UCSD-AML1 (cell line): Measurements from ENCODE around the gene SLC7A4.

Source experiments
- DNase-seq: peaks from one replicate; lab custom pipeline; 2025; ENCODE audit not compliant: unreplicated experiment; lab: John Stamatoyannopoulos, UW

The SLC7A4 gene

DNA sequence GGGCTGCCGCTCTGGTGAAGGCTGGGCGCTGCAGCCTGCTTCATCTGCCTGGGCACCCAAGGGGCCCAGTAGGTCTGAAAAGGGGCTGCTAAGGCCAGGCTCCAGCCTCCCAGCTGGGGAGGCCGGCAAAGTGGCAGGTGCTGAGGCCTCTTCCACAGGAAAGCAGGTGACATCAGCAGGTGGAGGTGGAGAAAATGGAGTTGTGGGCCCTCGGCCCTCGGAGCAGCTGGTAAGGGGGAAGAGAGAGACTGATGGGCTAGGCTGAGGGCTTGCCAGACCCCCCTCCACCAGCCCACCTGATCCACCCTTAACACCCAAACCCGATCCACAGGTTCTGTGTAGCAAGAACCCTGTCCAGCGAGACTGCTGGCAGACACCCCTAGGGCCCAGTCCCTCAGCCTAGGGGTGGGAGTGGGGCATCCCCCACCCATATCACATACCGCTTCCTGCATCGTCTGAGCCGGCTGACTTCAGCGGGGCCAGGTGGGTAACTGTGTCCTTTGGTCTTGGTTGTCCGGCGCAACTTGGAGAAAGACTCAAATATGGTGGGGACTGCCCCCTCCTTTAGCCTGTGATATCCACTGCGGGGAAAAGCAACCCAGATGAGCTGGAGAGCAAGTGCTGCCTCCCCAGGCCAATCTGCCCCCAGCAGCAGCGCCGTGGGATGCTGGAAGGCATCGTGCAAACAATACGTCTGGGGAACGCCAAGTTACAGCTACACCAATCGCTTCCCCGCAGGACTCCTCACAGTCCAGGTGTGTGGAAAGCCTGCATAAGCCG lies 32.0 kb downstream of the SLC7A4 start:
- DNase-seq = no peak

GRCh38 chr22:20999350-21000206 lies 32.8 kb downstream of the SLC7A4 start:
- DNase-seq = no peak

- no peak for DNase-seq
These were observed 33.7 kb downstream of the SLC7A4 start for GRCh38 chr22:20998411-20999336.

- DNase-seq = no peak
These were observed 34.7 kb downstream of the SLC7A4 start for GRCh38 chr22:20997536-20998257.

DNA sequence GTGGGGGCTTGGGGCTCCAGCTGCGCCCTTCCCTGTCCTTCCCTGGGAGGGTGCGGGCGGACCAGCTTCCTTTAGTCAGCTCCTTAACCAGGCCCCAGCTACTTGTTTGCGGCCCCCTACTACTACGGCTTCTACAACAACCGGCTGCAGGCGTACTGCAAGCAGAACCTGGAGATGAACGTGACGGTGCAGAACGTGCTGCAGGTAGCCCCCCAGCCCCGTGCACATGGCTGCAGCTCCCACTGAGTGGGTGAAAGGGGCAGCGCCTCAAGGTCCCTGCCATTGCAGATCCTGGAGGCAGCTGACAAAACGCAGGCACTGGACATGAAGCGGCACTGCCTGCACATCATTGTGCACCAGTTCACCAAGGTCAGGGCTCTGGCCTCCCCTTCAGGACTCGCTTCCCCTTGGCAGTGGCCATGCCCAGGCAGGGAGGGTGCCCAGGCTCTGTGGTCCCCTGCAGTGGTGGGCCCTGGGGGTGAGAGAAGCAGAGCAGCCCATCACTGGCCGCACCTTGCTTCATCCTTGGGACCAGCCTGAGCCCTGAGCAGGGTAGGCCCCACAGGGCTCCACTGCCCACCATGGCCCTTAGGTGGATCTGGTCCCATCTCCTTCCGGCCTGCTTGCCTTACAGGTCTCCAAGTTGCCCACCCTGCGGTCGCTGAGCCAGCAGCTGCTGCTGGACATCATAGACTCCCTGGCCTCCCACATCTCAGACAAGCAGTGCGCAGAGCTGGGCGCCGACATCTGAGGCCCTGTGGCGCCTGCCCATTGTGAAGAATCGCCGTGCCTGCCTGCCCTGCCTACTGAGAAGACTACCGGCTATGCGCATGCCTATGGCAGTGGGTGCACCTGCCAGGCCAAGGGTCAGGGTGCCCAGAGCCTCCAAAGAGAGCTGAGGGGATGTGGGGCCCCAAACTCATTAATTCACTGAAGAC lies 35.5 kb downstream of the SLC7A4 start:
- DNase-seq = no peak

DNA sequence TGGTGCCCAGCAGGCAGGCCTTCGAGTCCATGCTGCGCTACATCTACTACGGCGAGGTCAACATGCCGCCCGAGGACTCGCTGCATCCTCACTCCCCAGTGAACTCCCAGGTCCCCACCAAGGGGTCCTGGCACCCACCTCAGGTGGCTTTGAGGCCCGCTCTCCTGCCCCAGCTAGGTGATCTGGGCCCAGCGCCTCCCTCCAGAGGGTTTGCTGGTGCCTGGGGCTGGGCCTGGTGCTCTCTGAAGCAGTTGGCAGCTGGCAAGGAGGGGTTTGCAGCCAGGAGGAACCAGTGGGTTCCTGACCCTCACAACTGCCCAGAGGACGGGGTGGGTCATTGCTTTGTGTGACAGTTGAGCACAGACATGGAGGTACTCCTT lies 36.3 kb downstream of the SLC7A4 start:
- no peak for DNase-seq

DNA sequence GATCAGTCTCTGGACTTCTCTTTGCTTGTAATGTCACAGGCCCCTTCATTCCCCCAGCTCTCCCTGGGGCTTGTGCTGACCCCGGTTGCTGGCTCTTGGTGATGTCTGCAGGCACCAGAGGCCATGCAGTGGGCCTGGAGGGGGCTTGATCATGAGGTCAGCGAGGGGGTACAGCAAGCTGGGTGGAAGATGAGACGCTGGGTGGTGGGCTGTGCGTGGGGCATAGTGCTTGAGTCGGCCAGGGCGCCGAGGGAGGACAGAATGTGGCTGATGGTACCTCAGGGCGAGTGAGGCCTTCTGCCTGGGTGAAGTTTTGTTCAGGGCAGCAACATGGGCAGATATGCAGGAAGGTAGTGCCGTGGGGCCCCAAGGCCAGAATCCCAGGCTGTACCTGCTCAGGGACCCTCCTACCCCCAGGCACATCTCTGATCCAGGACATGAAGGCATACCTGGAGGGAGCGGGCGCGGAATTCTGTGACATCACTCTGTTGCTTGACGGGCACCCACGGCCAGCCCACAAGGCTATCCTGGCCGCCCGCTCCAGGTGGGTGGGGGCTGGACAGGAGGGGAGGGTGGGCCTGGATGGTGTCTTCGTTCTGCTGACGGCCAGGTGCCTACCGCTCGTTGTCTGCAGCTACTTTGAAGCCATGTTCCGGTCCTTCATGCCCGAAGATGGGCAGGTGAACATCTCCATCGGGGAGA lies 36.9 kb downstream of the SLC7A4 start:
- no peak for DNase-seq

DNA sequence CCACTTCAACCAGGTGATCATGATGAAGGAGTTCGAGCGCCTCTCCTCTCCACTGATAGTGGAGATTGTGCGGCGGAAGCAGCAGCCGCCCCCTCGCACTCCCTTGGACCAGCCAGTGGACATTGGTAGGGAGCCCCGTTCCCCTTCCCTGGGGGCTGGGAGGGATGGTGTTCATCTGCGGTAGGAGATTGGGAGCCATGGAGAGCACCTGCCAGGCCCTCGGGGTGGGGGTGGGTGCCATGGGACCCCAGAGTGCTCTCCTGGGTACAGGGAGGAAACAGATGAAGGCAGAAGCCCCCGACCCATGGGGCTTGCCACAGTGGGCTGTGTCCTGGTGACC lies 37.5 kb downstream of the SLC7A4 start:
- no peak for DNase-seq

GRCh38 chr22:20994128-20994901 lies 38.0 kb downstream of the SLC7A4 start:
- no peak for DNase-seq

DNA sequence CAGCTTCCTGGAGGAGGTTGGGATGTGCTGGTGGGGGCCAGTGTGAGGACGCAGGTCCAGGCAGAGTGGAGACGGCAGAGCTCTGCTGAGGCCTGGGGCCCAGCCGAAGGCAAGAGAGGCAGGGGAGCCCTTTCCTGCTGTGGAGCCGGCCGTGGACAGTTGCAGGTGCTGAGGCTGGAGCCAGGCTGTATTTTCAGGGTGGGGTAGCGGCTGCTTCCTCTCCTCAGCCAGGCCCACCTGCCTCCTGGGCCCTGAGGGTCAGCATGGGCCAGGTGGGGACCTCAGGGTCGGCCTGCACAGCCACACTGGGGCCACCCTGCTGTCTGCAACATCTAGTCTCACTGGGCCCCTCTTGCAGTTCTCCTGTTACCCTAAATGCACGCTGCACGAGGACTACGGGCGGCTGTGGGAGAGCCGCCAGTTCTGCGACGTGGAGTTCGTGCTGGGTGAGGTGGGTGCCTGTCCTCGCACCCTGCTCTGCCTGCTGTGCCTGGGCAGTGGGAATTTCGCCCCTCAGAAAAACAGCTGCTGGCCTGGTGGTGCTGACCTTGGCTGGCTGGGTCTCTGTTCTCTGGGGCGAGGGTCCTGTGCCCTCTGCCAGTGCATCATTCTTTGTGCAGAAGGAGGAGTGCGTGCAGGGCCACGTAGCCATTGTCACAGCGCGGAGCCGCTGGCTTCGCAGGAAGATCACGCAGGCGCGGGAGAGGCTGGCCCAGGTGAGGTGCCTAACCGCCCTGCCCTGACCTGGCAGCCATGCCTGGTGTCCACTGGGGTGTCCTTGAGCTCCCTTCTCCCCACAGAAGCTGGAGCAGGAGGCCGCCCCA lies 38.8 kb downstream of the SLC7A4 start:
- DNase-seq = no peak

DNA sequence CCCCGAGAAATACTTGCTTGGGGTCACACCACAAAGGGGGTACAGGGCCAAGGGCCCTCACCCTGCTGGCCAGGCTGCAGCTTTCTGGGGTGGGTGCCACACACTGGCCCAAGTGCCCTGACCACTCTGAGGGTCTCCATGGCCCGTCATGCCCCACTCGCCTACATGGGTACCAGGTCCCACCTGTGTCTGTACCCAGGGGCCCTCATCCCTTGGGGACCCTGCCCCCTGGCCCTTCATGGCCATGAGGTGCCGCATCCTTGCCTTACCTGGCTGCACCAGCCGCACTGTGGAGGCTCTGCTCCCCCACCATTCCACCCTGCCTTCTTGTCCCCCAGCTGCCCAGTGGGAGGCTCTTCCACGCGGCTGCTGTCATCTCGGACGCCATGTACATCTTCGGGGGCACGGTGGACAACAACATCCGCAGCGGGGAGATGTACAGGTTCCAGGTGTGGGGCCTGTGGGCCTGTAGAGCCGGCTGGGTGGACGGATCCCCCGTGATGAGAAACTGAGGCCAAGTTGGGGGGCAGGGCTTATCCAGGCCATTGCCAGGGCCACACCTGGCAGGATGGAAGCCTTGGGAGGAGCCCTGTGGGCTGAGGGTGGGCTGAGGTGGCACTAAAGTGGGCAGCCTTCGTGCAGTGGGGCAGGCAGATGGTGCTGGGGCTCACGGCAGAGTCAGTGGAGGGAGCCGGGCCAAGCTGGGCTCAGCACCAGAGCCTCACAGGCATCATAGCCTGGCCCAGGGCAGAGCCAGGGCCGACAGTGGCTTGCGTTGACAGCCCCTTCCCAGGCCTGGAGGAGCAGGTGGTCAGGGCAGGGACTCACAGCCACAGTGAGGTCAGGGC lies 39.7 kb downstream of the SLC7A4 start:
- DNase-seq = no peak

DNA sequence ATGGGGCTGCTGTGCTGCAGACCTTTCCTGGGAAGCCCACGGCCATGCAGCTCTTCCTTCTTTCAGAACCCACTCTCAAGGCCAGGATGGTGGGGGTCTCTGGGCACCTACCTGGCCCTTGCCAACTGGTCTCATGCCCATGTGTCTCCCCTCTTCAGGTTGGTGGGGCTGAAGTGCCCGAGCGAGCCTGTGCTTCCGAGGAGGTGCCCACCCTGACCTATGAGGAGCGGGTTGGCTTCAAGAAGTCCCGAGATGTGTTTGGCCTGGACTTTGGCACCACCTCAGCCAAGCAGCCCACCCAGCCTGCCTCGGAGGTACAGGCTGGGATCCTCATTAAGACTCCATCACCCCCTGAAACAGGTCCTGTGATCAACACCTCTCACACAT lies 40.3 kb downstream of the SLC7A4 start:
- no peak for DNase-seq

- DNase-seq = no peak
These were observed 40.9 kb downstream of the SLC7A4 start for GRCh38 chr22:20991252-20992055.

GRCh38 chr22:20990184-20991180 lies 41.9 kb downstream of the SLC7A4 start:
- DNase-seq = no peak
